GM12878 (cell line): ENCODE results near the gene ATN1. TPM values are rescaled to one million over a fixed set of nuclear protein-coding genes. Genes with fewer than 3 reads are reported as not detected.

Experiments used
- BCL11A ChIP-seq: IDR thresholded peaks from 2 replicates; pipeline ENCODE4 v1.6.1; 2011; ENCODE audit warnings: low read depth, low read length
- BRCA1 ChIP-seq: IDR thresholded peaks from 2 replicates; pipeline ENCODE4 v1.6.1; 2011; ENCODE audit warnings: low read depth, low read length, improper control_type of control experiment
- CREM ChIP-seq: IDR thresholded peaks from 2 replicates; pipeline ENCODE4 v1.6.1; 2014; ENCODE audit warnings: antibody characterized with exemption, low read depth
- DPF2 ChIP-seq: fragments of 450-650 bp; IDR thresholded peaks from 2 replicates; pipeline ENCODE4 v1.6.1; 2017; ENCODE audit warnings: mild to moderate bottlenecking
- EGR1 ChIP-seq, 2 experiments: IDR thresholded peaks; 1 replicate in 1 of 2; 2 replicates in 1 of 2; pipeline ENCODE4 v1.6.1; 2011 to 2012; ENCODE audit warnings: low read depth in 2 of 2, low read length in 2 of 2, borderline replicate concordance in 1 of 2, mild to moderate bottlenecking in 1 of 2, moderate library complexity in 1 of 2
- EZH2 ChIP-seq: IDR thresholded peaks from 2 replicates; pipeline ENCODE4 v1.6.1; 2012; ENCODE audit warnings: low read depth, mild to moderate bottlenecking, control low read depth, inconsistent platforms, low read length, borderline replicate concordance; ENCODE audit not compliant: control insufficient read depth
- FOXM1 ChIP-seq: IDR thresholded peaks from 2 replicates; pipeline ENCODE4 v1.6.1; 2012; ENCODE audit warnings: low read depth, mild to moderate bottlenecking, inconsistent platforms, low read length, moderate library complexity
- HCFC1 ChIP-seq: fragments of 150-350 bp; IDR thresholded peaks from 2 replicates; pipeline ENCODE4 v1.6.1; 2014; ENCODE audit warnings: low read length
- HDAC2 ChIP-seq: fragments of 200-600 bp; sonication (generic); IDR thresholded peaks from 2 replicates; pipeline ENCODE4 v1.6.1; 2017
- HDAC6 ChIP-seq: fragments of 200-600 bp; sonication (generic); IDR thresholded peaks from one replicate; pipeline ENCODE4 v1.8.0; 2017; ENCODE audit warnings: antibody characterized with exemption; ENCODE audit not compliant: unreplicated experiment
- IKZF2 ChIP-seq, 2 experiments: fragments of 450-650 bp; IDR thresholded peaks; 2 replicates each; pipeline ENCODE4 v1.6.1; 2017; ENCODE audit warnings: mild to moderate bottlenecking in 2 of 2, moderate library complexity in 2 of 2
- KAT2A ChIP-seq: conservative IDR thresholded peaks from 2 replicates; pipeline ENCODE4 v1.6.1; 2011; ENCODE audit warnings: low read depth, low read length; ENCODE audit not compliant: control insufficient read depth
- LARP7 ChIP-seq: fragments of 450-650 bp; IDR thresholded peaks from 2 replicates; pipeline ENCODE4 v1.6.1; 2017; ENCODE audit warnings: mild to moderate bottlenecking
- MTA2 ChIP-seq: fragments of 450-650 bp; IDR thresholded peaks from 2 replicates; pipeline ENCODE4 v1.6.1; 2016; ENCODE audit warnings: low read depth, mild to moderate bottlenecking, moderate library complexity
- NRF1 ChIP-seq: conservative IDR thresholded peaks from 2 replicates; pipeline ENCODE4 v1.6.1; 2011; ENCODE audit warnings: mild to moderate bottlenecking, low read depth, low read length, improper control_type of control experiment
- PAX5 ChIP-seq: IDR thresholded peaks from 2 replicates; pipeline ENCODE4 v1.6.1; 2011; ENCODE audit warnings: low read depth, low read length, borderline replicate concordance
- POU2F2 ChIP-seq: IDR thresholded peaks from 3 replicates; pipeline ENCODE4 v1.6.1; 2011; ENCODE audit warnings: low read depth, mild to moderate bottlenecking, low read length, borderline replicate concordance
- RUNX3 ChIP-seq: IDR thresholded peaks from 2 replicates; pipeline ENCODE4 v1.6.1; 2012; ENCODE audit warnings: low read length, inconsistent platforms
- SP1 ChIP-seq: IDR thresholded peaks from one replicate; pipeline ENCODE4 v1.6.1; 2011; ENCODE audit warnings: low read depth, low read length
- SUPT20H ChIP-seq: IDR thresholded peaks from 2 replicates; pipeline ENCODE4 v1.6.1; 2011; ENCODE audit warnings: low read depth, mild to moderate bottlenecking, low read length, moderate library complexity, borderline replicate concordance; ENCODE audit not compliant: control insufficient read depth
- TCF3 ChIP-seq: IDR thresholded peaks from 2 replicates; pipeline ENCODE4 v1.6.1; 2012; ENCODE audit warnings: low read depth, mild to moderate bottlenecking, low read length, borderline replicate concordance; ENCODE audit not compliant: insufficient read depth
- ZBED1 ChIP-seq: IDR thresholded peaks from 2 replicates; pipeline ENCODE4 v1.6.1; 2016; ENCODE audit warnings: borderline replicate concordance
- ZNF687 ChIP-seq: fragments of 450-650 bp; IDR thresholded peaks from 2 replicates; pipeline ENCODE4 v1.6.1; 2017; ENCODE audit warnings: mild to moderate bottlenecking, moderate library complexity
- ZSCAN29 ChIP-seq: fragments of 450-650 bp; IDR thresholded peaks from 2 replicates; pipeline ENCODE4 v1.6.1; 2017; ENCODE audit warnings: mild to moderate bottlenecking, moderate library complexity
- polyA plus RNA-seq, 11 experiments: library from polyadenylated mRNA; depleted of rRNA in 4 of 11; unstranded in 6 of 11; stranded (reverse) in 5 of 11; fragments of >200 nt; fragmentation: Nextera tagmentation in 4 of 11; fragmentation: Illumina TruSeq in 1 of 11; extraction: Ambion mirVana in 4 of 11; extraction: Trizol in 1 of 11; gene quantifications; 1 replicate in 1 of 11; 2 replicates in 10 of 11; pipeline versions ENCODE4 v1.2.1 to v1.2.3, GENCODE V29; 2011 to 2016; ENCODE audit warnings: inconsistent platforms in 2 of 11, missing spikeins in 2 of 11, low read depth in 1 of 11
- total RNA-seq, 4 experiments: library from RNA; depleted of rRNA in 3 of 4; stranded (reverse); fragments of >200 nt in 3 of 4; fragmentation: Illumina TruSeq in 1 of 4; extraction: Trizol in 1 of 4; gene quantifications; 2 replicates each; pipeline versions ENCODE4 v1.2.1 to v1.2.3, GENCODE V29; 2013 to 2021
- TF ChIP-seq, protein P1 (sequence below): fragments of 450-650 bp; formaldehyde crosslinking; IDR thresholded peaks from 2 replicates; pipeline ENCODE4 v1.4.0; 2022; ENCODE audit warnings: mild to moderate bottlenecking, moderate library complexity

The ATN1 gene
- total and polyA plus RNA-seq, 10 of the 15 experiments (the other 5 are each of a cell fraction or from before 2014, with no cell fraction given): 0.08 to 44.5 (median 5.0) TPM

DNA sequence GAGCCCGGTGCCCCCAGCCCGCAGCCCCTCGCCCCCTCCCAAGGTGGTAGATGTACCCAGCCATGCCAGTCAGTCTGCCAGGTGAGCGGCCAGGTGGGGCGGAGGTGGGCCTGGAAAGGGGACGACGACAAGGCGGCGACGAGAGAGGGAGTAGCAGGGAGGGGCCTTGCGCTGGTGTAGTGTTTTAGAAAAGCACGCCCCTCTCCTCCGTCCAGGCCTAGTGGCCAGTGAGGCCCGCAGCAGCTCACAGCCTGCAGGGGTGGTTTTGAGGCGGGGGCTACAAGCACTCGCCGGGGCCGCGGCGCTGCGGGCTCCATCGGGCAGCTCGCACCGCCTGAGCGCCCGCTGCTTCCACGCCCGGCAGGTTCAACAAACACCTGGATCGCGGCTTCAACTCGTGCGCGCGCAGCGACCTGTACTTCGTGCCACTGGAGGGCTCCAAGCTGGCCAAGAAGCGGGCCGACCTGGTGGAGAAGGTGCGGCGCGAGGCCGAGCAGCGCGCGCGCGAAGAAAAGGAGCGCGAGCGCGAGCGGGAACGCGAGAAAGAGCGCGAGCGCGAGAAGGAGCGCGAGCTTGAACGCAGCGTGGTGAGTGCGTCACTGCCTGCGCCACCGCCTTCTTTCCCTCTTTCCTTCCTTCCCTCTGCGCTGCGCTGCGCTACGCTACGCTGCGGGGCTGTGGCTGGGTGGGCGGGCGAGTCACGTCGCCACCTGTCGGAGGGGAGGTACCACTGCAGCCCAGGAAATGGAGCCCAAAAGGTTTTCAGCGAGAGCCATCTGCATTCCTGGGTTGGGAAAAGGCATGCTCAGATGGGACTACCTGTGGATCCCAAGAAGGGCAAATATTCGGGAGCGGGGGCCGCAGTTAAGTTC, 10.0 kb downstream of the ATN1 start (continued):
- TF ChIP-seq EGR1 (IDR thresholded peaks at IDR 0.05; ENCODE audit: borderline replicate concordance in 1 of 2, low read depth in 2 of 2, low read length in 2 of 2) (peak; percentile 72 to 94), BRCA1 (peak; percentile 68; the same call in 1 of the 2 replicates), CREM (peak; percentile 98), BCL11A (no peak), HDAC6 (peak; percentile 19), ZSCAN29 (no peak), SUPT20H (no peak), HCFC1 (peak; percentile 71), ZNF687 (peak; percentile 85; the same call in 1 of the 2 replicates), RUNX3 (no peak), MTA2 (no peak), ZBED1 (peak; percentile 57; the same call in 1 of the 2 replicates), NRF1 (peak; percentile 34; the same call in 1 of the 2 replicates), HDAC2 (no peak), TCF3 (0 out of 2 replicates have a peak, but pooled peaks have one; percentile 39), KAT2A (no peak), PAX5 (peak; percentile 83; the same call in 1 of the 2 replicates), IKZF2 (IDR thresholded peaks at IDR 0.05) (peak; percentile 64 to 83; a peak in 3 of 4 replicates), LARP7 (peak; percentile 90), DPF2 (peak; percentile 50), SP1 (peak; percentile 61), FOXM1 (no peak), EZH2 (no peak), POU2F2 (peak; percentile 61; the same call in 1 of the 3 replicates)
- TF ChIP-seq, protein P1, sequence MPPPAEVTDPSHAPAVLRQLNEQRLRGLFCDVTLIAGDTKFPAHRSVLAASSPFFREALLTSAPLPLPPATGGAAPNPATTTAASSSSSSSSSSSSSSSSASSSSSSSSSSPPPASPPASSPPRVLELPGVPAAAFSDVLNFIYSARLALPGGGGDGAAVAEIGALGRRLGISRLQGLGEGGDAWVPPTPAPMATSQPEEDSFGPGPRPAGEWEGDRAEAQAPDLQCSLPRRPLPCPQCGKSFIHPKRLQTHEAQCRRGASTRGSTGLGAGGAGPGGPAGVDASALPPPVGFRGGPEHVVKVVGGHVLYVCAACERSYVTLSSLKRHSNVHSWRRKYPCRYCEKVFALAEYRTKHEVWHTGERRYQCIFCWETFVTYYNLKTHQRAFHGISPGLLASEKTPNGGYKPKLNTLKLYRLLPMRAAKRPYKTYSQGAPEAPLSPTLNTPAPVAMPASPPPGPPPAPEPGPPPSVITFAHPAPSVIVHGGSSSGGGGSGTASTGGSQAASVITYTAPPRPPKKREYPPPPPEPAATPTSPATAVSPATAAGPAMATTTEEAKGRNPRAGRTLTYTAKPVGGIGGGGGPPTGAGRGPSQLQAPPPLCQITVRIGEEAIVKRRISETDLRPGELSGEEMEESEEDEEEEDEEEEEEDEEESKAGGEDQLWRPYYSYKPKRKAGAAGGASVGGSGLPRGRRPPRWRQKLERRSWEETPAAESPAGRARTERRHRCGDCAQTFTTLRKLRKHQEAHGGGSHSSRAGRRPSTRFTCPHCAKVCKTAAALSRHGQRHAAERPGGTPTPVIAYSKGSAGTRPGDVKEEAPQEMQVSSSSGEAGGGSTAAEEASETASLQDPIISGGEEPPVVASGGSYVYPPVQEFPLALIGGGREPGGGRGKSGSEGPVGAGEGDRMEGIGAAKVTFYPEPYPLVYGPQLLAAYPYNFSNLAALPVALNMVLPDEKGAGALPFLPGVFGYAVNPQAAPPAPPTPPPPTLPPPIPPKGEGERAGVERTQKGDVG (CRISPR knock-in tag): no peak
